PC-9 (cell line): Measurements from ENCODE around the gene TSPAN11. TPM values are rescaled to one million over a fixed set of nuclear protein-coding genes. Genes with fewer than 3 reads are reported as not detected.

Source experiments
- BruUV-seq: library from RNA; stranded (reverse); fragments of 400-500 nt; replicated peaks from 2 replicates; lab custom pipeline; 2021; lab: Mats Ljungman, UMichigan
- CTCF ChIA-PET: fragments of 300-600 bp; sonication (Branson Sonifier 250); formaldehyde crosslinking; loops from one replicate; lab custom pipeline; 2022; ENCODE audit warnings: antibody characterized with exemption; lab: Charles Lee
- POLR2A ChIA-PET: fragments of 300-600 bp; sonication (Branson Sonifier 250); formaldehyde crosslinking; loops from one replicate; lab custom pipeline; 2022; ENCODE audit warnings: antibody characterized with exemption; ENCODE audit not compliant: unreplicated experiment; lab: Charles Lee
- DNase-seq, 2 experiments: peaks; one replicate each; pipeline versions ENCODE4 v3.0.0 to v3.0.0-alpha.2; 2015 to 2022; ENCODE audit warnings: mixed read lengths in 1 of 2
- H2AFZ ChIP-seq: fragments of 200-600 bp; sonication (generic); 2 replicates; pipeline ENCODE4 v1.8.1; 2017; ENCODE audit warnings: antibody characterized with exemption
- H3F3A ChIP-seq: fragments of 200-600 bp; sonication (generic); 2 replicates; pipeline ENCODE4 v1.8.1; 2017; ENCODE audit warnings: antibody characterized with exemption, mild to moderate bottlenecking, low read depth; ENCODE audit not compliant: insufficient read depth
- H3K27ac ChIP-seq: fragments of 200-600 bp; sonication (generic); 2 replicates; pipeline ENCODE4 v1.6.1; 2016; ENCODE audit warnings: mixed run types
- H3K27me3 ChIP-seq: fragments of 200-600 bp; sonication (generic); 2 replicates; pipeline ENCODE4 v1.6.1; 2016; ENCODE audit warnings: low read depth, mixed run types; ENCODE audit not compliant: insufficient read depth
- H3K36me3 ChIP-seq: fragments of 200-600 bp; sonication (generic); 2 replicates; pipeline ENCODE4 v1.6.1; 2016; ENCODE audit warnings: low read depth, mixed run types
- H3K4me1 ChIP-seq: fragments of 200-600 bp; sonication (generic); replicated peaks from 2 replicates; pipeline ENCODE4 v1.6.1; 2016; ENCODE audit warnings: mixed run types; ENCODE audit not compliant: insufficient read depth
- H3K4me2 ChIP-seq: fragments of 200-600 bp; sonication (generic); 2 replicates; pipeline ENCODE4 v1.6.1; 2017; ENCODE audit warnings: mixed run types
- H3K4me3 ChIP-seq: fragments of 200-600 bp; sonication (generic); 2 replicates; pipeline ENCODE4 v1.6.1; 2016; ENCODE audit warnings: mixed run types
- H3K79me2 ChIP-seq: fragments of 200-600 bp; sonication (generic); 2 replicates; pipeline ENCODE4 v1.6.1; 2017; ENCODE audit warnings: low read depth, mixed run types
- H3K9me2 ChIP-seq: fragments of 200-600 bp; sonication (generic); 2 replicates; pipeline ENCODE4 v1.8.1; 2017; ENCODE audit warnings: mild to moderate bottlenecking; ENCODE audit not compliant: insufficient read depth
- H3K9me3 ChIP-seq: fragments of 200-600 bp; sonication (generic); 2 replicates; pipeline ENCODE4 v1.8.1; 2016; ENCODE audit warnings: low read depth; ENCODE audit not compliant: insufficient read depth
- H4K20me1 ChIP-seq: fragments of 200-600 bp; sonication (generic); 2 replicates; pipeline ENCODE4 v1.8.1; 2017; ENCODE audit not compliant: insufficient read depth
- CTCF ChIP-seq: fragments of 200-600 bp; sonication (generic); conservative IDR thresholded peaks from 2 replicates; pipeline ENCODE4 v1.6.1; 2017; ENCODE audit warnings: mixed run types, antibody characterized with exemption, mild to moderate bottlenecking, moderate library complexity
- EZH2 ChIP-seq: fragments of 200-600 bp; sonication (generic); IDR thresholded peaks from 2 replicates; pipeline ENCODE4 v1.8.0; 2017; ENCODE audit warnings: antibody characterized with exemption, low read depth
- intact Hi-C: fragments of 100-400 bp; cut with micrococcal nuclease; formaldehyde crosslinking; loops from one replicate; pipeline ENCODE4 v1.10.0; 2022; ENCODE audit not compliant: unreplicated experiment
- total RNA-seq: library from RNA; stranded (reverse); gene quantifications from 2 replicates; pipeline ENCODE4 v1.2.3, GENCODE V29; 2021

The TSPAN11 gene
- total RNA-seq, 1 experiment from 2014 or later = not detected

GRCh38 chr12:31033146-31033545 lies 106.6 kb downstream of the TSPAN11 start:
- Histone ChIP-seq H3K27me3 (no peaks in the 10 kb centered on the region), H3K36me3 (no peaks in the 10 kb centered on the region), H3K4me1 (peaks cover 76% of the 10 kb centered on the region), H3F3A (peaks cover 38% of the 10 kb centered on the region), H3K4me3 (no peak overlapping the region), H3K9me3 (no peaks in the 10 kb centered on the region), H3K27ac (no peak overlapping the region), H3K79me2 (no peaks in the 10 kb centered on the region), H4K20me1 (no peaks in the 10 kb centered on the region), H3K9me2 (no peaks in the 10 kb centered on the region), H2AFZ (no peak overlapping the region), H3K4me2 (no peak overlapping the region)
- POLR2A ChIA-PET = interaction anchor here (0.6 kb wide), 2 partner anchors 9 to 57 kb away, joined by 7 to 19 read pairs; no protein-coding TSS in a partner anchor
- no peak for DNase-seq
- CTCF ChIA-PET = no interaction called here
- no peak for TF ChIP-seq CTCF
- TF ChIP-seq EZH2 = no peak
- BruUV-seq = no TSS peak
- intact Hi-C loops = no loop called here

- CTCF ChIA-PET = no interaction called here
- Histone ChIP-seq H3K9me3 (no peaks in the 10 kb centered on the region), H2AFZ (no peak overlapping the region), H3K9me2 (no peaks in the 10 kb centered on the region), H3K4me1 (peaks cover 77% of the 10 kb centered on the region), H3K4me3 (no peak overlapping the region), H3F3A (peaks cover 38% of the 10 kb centered on the region), H3K79me2 (no peaks in the 10 kb centered on the region), H3K4me2 (0 out of 2 replicates have a peak overlapping the region, but pooled peaks have one; percentile 59), H3K36me3 (no peaks in the 10 kb centered on the region), H3K27ac (no peak overlapping the region), H4K20me1 (no peaks in the 10 kb centered on the region), H3K27me3 (no peaks in the 10 kb centered on the region)
- DNase-seq = no peak
- BruUV-seq = no TSS peak
- POLR2A ChIA-PET = interaction anchor here (0.6 kb wide), 1 partner anchor 10 kb away, joined by 7 read pairs; no protein-coding TSS in a partner anchor
- intact Hi-C loops = no loop called here
- TF ChIP-seq EZH2 (no peak), CTCF (no peak)
These were observed 107.1 kb downstream of the TSPAN11 start for GRCh38 chr12:31033681-31034080.

- Histone ChIP-seq H3K4me1 (peaks cover 72% of the 10 kb centered on the region), H3K27ac (no peak overlapping the region), H3F3A (peaks cover 36% of the 10 kb centered on the region), H3K4me2 (0 out of 2 replicates have a peak overlapping the region, but pooled peaks have one; percentile 59), H2AFZ (no peak overlapping the region), H3K36me3 (no peaks in the 10 kb centered on the region), H3K27me3 (no peaks in the 10 kb centered on the region), H3K9me3 (no peaks in the 10 kb centered on the region), H4K20me1 (no peaks in the 10 kb centered on the region), H3K4me3 (no peak overlapping the region), H3K9me2 (no peaks in the 10 kb centered on the region), H3K79me2 (no peaks in the 10 kb centered on the region)
- BruUV-seq = no TSS peak
- CTCF ChIA-PET = no interaction called here
- TF ChIP-seq EZH2 = no peak
- intact Hi-C loops = no loop called here
- peak in 1 of 2 experiments; percentile 17 for DNase-seq
- POLR2A ChIA-PET = interaction anchor here (0.5 to 0.7 kb wide), 3 partner anchors 29 to 788 kb away, joined by 5 to 15 read pairs (median 10); no protein-coding TSS in a partner anchor
These were observed 107.8 kb downstream of the TSPAN11 start for GRCh38 chr12:31034372-31034771.
